GM23338 (cell line): Measurements from ENCODE around the gene SLC29A2. TPM values are rescaled to one million over a fixed set of nuclear protein-coding genes. Genes with fewer than 3 reads are reported as not detected.

Experiments
- ATAC-seq: fragments of 200-7000 bp; cut with Tn5 transposase; 3 replicates; pipeline ENCODE4 v1.9.1; 2020
- DNase-seq: peaks from one replicate; pipeline ENCODE4 v3.0.0-alpha.2; 2015; ENCODE audit warnings: low spot score
- H2AFZ ChIP-seq: fragments of 200-600 bp; sonication (generic); 2 replicates; pipeline ENCODE4 v1.8.0; 2016; ENCODE audit warnings: antibody characterized with exemption, mild to moderate bottlenecking, moderate library complexity
- H3F3A ChIP-seq: fragments of 200-600 bp; sonication (generic); replicated peaks from 2 replicates; pipeline ENCODE4 v1.8.0; 2017; ENCODE audit warnings: antibody characterized with exemption, mixed run types, low read depth
- H3K27ac ChIP-seq: fragments of 200-600 bp; sonication (generic); 2 replicates; pipeline ENCODE4 v1.6.1; 2016; ENCODE audit warnings: low read depth
- H3K27me3 ChIP-seq: fragments of 200-600 bp; sonication (generic); 2 replicates; pipeline ENCODE4 v1.8.0; 2016; ENCODE audit warnings: mild to moderate bottlenecking, mixed run types, moderate library complexity; ENCODE audit not compliant: insufficient read depth
- H3K36me3 ChIP-seq: fragments of 200-600 bp; sonication (generic); 2 replicates; pipeline ENCODE4 v1.8.0; 2016; ENCODE audit warnings: mild to moderate bottlenecking; ENCODE audit not compliant: insufficient read depth
- H3K4me1 ChIP-seq: fragments of 200-600 bp; sonication (generic); 2 replicates; pipeline ENCODE4 v1.8.0; 2016; ENCODE audit warnings: mild to moderate bottlenecking, moderate library complexity; ENCODE audit not compliant: insufficient read depth
- H3K4me2 ChIP-seq: fragments of 200-600 bp; sonication (generic); 2 replicates; pipeline ENCODE4 v1.7.1; 2017; ENCODE audit warnings: mixed run types
- H3K4me3 ChIP-seq: fragments of 200-600 bp; sonication (generic); 2 replicates; pipeline ENCODE4 v1.6.1; 2016; ENCODE audit warnings: mixed run types
- H3K79me2 ChIP-seq: fragments of 200-600 bp; sonication (generic); replicated peaks from 2 replicates; pipeline ENCODE4 v1.8.0; 2017; ENCODE audit warnings: mild to moderate bottlenecking; ENCODE audit not compliant: insufficient read depth
- H3K9me2 ChIP-seq: fragments of 200-600 bp; sonication (generic); 2 replicates; pipeline ENCODE4 v1.8.0; 2017; ENCODE audit not compliant: insufficient read depth
- H4K20me1 ChIP-seq: fragments of 200-600 bp; sonication (generic); replicated peaks from 2 replicates; pipeline ENCODE4 v1.8.0; 2017; ENCODE audit warnings: mild to moderate bottlenecking; ENCODE audit not compliant: insufficient read depth
- H3K27ac Mint-ChIP-seq: 2 replicates; pipeline ENCODE4 v1.8.0; 2020; ENCODE audit warnings: inconsistent platforms, mild to moderate bottlenecking, moderate library complexity, mixed read lengths
- H3K27me3 Mint-ChIP-seq: 3 replicates; pipeline ENCODE4 v1.8.0; 2022; ENCODE audit warnings: low read depth, mild to moderate bottlenecking, moderate library complexity, mixed read lengths, inconsistent platforms; ENCODE audit not compliant: insufficient read depth, poor library complexity
- H3K36me3 Mint-ChIP-seq: 3 replicates; pipeline ENCODE4 v1.8.0; 2021; ENCODE audit warnings: low read depth, mild to moderate bottlenecking, inconsistent platforms, moderate library complexity, mixed read lengths
- H3K4me1 Mint-ChIP-seq: 3 replicates; pipeline ENCODE4 v1.8.0; 2020; ENCODE audit warnings: mild to moderate bottlenecking, inconsistent platforms, mixed read lengths
- H3K4me3 Mint-ChIP-seq: 3 replicates; pipeline ENCODE4 v1.8.0; 2021; ENCODE audit warnings: moderate library complexity, mild to moderate bottlenecking, inconsistent platforms, mixed read lengths
- H3K9me3 Mint-ChIP-seq: 3 replicates; pipeline ENCODE4 v1.8.0; 2020; ENCODE audit warnings: moderate library complexity, mild to moderate bottlenecking, inconsistent platforms, mixed read lengths
- CREB1 ChIP-seq: fragments of 250-450 bp; sonication (Bioruptor Pico); IDR thresholded peaks from 2 replicates; pipeline ENCODE4 v1.5.0; 2020; ENCODE audit warnings: low read depth, mild to moderate bottlenecking, moderate library complexity
- CTCF ChIP-seq, 2 experiments: fragments of 200-600 bp in 1 of 2; sonication (generic) in 1 of 2; conservative IDR thresholded peaks; 2 replicates each; pipeline versions ENCODE4 v1.5.1 to v1.6.1; 2016 to 2017; ENCODE audit warnings: antibody characterized with exemption in 2 of 2, low read depth in 2 of 2, mild to moderate bottlenecking in 2 of 2, moderate library complexity in 1 of 2
- EZH2 ChIP-seq: fragments of 200-600 bp; sonication (generic); IDR thresholded peaks from one replicate; pipeline ENCODE4 v1.8.0; 2017; ENCODE audit warnings: antibody characterized with exemption, mild to moderate bottlenecking, low read depth; ENCODE audit not compliant: unreplicated experiment
- EZH2phosphoT487 ChIP-seq: fragments of 200-600 bp; sonication (generic); IDR thresholded peaks from one replicate; pipeline ENCODE4 v1.8.1; 2018; ENCODE audit warnings: antibody characterized with exemption; ENCODE audit not compliant: unreplicated experiment
- JUNB ChIP-seq: IDR thresholded peaks from one replicate; pipeline ENCODE4 v1.6.1; 2016; ENCODE audit warnings: antibody characterized with exemption; ENCODE audit not compliant: unreplicated experiment
- NANOG ChIP-seq: IDR thresholded peaks from 2 replicates; pipeline ENCODE4 v1.6.1; 2016; ENCODE audit warnings: antibody characterized with exemption, borderline replicate concordance
- POLR2AphosphoS5 ChIP-seq: IDR thresholded peaks from 2 replicates; pipeline ENCODE4 v1.6.1; 2016; ENCODE audit warnings: antibody characterized with exemption, low read depth
- REST ChIP-seq: IDR thresholded peaks from one replicate; pipeline ENCODE4 v1.6.1; 2018; ENCODE audit warnings: antibody characterized with exemption; ENCODE audit not compliant: unreplicated experiment
- STAT1 ChIP-seq: IDR thresholded peaks from one replicate; pipeline ENCODE4 v1.6.1; 2016; ENCODE audit warnings: antibody characterized with exemption; ENCODE audit not compliant: unreplicated experiment
- ZNF114 ChIP-seq: fragments of 250-450 bp; sonication (Bioruptor Pico); IDR thresholded peaks from 2 replicates; pipeline ENCODE4 v1.5.0; 2020; ENCODE audit warnings: mild to moderate bottlenecking, moderate library complexity
- ZNF331 ChIP-seq: fragments of 250-450 bp; sonication (Bioruptor Pico); IDR thresholded peaks from 2 replicates; pipeline ENCODE4 v1.5.0; 2020; ENCODE audit warnings: low read depth, mild to moderate bottlenecking, moderate library complexity
- polyA plus RNA-seq: library from polyadenylated mRNA; unstranded; fragments of >200 nt; fragmentation: Nextera tagmentation; extraction: Ambion mirVana; gene quantifications from 2 replicates; pipeline ENCODE4 v1.2.1, GENCODE V29; 2016
- total RNA-seq: library from RNA; depleted of rRNA; stranded (reverse); fragments of >200 nt; shearing (Covaris generic); gene quantifications from 2 replicates; pipeline ENCODE4 v1.2.3, GENCODE V29; 2014
- TF ChIP-seq, protein P1 (sequence below): fragments of 250-450 bp; sonication (Bioruptor Pico); IDR thresholded peaks from 2 replicates; pipeline ENCODE4 v1.5.0; 2020; ENCODE audit warnings: mild to moderate bottlenecking, moderate library complexity
- TF ChIP-seq, protein P2 (sequence below): IDR thresholded peaks from 2 replicates; pipeline ENCODE4 v1.6.1; 2016; ENCODE audit warnings: antibody characterized with exemption

SLC29A2 gene
- total and polyA plus RNA-seq, 2 experiments from 2014 or later: 26.0 to 31.1 TPM

DNA sequence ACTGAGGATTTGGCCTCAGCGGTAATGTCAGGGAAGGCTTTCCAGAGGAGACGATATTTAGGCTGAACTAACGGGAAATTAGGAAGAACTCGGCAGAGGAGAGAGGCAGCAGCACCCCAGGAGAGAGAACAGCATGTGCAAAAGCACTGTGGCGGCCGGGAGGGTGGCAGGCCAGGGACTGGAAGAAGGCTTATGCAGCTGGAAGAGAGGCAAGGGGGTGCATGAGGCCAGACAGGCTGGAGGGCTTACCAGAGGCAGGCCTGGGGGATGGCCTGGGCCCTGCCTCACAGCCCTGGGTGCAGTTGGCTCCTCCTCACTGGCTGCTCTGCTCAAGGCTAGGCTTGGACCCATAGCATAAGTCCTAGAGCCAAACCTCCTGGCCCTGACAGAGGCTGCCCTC lies 41.6 kb upstream of the SLC29A2 start:
- Mint-ChIP-seq H3K9me3 (no peaks in the 10 kb centered on the region), H3K27ac (no peak overlapping the region), H3K36me3 (peaks cover 2% of the 10 kb centered on the region; the same call in 1 of the 3 replicates), H3K4me3 (peak overlapping the region; percentile 16; the same call in 1 of the 3 replicates), H3K27me3 (peaks cover 11% of the 10 kb centered on the region), H3K4me1 (peaks cover 57% of the 10 kb centered on the region)
- Histone ChIP-seq H3K9me2 (no peaks in the 10 kb centered on the region), H4K20me1 (no peaks in the 10 kb centered on the region), H3F3A (peaks cover 33% of the 10 kb centered on the region), H3K4me3 (no peak overlapping the region; the same call in 1 of the 2 replicates), H3K4me1 (peaks cover 50% of the 10 kb centered on the region), H3K79me2 (peaks cover 9% of the 10 kb centered on the region; the same call in 1 of the 2 replicates), H3K36me3 (no peaks in the 10 kb centered on the region), H3K27ac (peak overlapping the region; percentile 98), H2AFZ (no peak overlapping the region), H3K4me2 (peak overlapping the region; percentile 67; the same call in 1 of the 2 replicates), H3K27me3 (no peaks in the 10 kb centered on the region)
- TF ChIP-seq NANOG (no peak), REST (no peak), ZNF114 (CRISPR knock-in tag) (no peak), EZH2phosphoT487 (no peak), CREB1 (CRISPR knock-in tag) (no peak), JUNB (no peak), POLR2AphosphoS5 (no peak), EZH2 (no peak), ZNF331 (CRISPR knock-in tag) (no peak), STAT1 (no peak), CTCF (conservative IDR thresholded peaks at IDR 0.05; ENCODE audit: low read depth in 2 of 2) (no peak)
- TF ChIP-seq, protein P1, sequence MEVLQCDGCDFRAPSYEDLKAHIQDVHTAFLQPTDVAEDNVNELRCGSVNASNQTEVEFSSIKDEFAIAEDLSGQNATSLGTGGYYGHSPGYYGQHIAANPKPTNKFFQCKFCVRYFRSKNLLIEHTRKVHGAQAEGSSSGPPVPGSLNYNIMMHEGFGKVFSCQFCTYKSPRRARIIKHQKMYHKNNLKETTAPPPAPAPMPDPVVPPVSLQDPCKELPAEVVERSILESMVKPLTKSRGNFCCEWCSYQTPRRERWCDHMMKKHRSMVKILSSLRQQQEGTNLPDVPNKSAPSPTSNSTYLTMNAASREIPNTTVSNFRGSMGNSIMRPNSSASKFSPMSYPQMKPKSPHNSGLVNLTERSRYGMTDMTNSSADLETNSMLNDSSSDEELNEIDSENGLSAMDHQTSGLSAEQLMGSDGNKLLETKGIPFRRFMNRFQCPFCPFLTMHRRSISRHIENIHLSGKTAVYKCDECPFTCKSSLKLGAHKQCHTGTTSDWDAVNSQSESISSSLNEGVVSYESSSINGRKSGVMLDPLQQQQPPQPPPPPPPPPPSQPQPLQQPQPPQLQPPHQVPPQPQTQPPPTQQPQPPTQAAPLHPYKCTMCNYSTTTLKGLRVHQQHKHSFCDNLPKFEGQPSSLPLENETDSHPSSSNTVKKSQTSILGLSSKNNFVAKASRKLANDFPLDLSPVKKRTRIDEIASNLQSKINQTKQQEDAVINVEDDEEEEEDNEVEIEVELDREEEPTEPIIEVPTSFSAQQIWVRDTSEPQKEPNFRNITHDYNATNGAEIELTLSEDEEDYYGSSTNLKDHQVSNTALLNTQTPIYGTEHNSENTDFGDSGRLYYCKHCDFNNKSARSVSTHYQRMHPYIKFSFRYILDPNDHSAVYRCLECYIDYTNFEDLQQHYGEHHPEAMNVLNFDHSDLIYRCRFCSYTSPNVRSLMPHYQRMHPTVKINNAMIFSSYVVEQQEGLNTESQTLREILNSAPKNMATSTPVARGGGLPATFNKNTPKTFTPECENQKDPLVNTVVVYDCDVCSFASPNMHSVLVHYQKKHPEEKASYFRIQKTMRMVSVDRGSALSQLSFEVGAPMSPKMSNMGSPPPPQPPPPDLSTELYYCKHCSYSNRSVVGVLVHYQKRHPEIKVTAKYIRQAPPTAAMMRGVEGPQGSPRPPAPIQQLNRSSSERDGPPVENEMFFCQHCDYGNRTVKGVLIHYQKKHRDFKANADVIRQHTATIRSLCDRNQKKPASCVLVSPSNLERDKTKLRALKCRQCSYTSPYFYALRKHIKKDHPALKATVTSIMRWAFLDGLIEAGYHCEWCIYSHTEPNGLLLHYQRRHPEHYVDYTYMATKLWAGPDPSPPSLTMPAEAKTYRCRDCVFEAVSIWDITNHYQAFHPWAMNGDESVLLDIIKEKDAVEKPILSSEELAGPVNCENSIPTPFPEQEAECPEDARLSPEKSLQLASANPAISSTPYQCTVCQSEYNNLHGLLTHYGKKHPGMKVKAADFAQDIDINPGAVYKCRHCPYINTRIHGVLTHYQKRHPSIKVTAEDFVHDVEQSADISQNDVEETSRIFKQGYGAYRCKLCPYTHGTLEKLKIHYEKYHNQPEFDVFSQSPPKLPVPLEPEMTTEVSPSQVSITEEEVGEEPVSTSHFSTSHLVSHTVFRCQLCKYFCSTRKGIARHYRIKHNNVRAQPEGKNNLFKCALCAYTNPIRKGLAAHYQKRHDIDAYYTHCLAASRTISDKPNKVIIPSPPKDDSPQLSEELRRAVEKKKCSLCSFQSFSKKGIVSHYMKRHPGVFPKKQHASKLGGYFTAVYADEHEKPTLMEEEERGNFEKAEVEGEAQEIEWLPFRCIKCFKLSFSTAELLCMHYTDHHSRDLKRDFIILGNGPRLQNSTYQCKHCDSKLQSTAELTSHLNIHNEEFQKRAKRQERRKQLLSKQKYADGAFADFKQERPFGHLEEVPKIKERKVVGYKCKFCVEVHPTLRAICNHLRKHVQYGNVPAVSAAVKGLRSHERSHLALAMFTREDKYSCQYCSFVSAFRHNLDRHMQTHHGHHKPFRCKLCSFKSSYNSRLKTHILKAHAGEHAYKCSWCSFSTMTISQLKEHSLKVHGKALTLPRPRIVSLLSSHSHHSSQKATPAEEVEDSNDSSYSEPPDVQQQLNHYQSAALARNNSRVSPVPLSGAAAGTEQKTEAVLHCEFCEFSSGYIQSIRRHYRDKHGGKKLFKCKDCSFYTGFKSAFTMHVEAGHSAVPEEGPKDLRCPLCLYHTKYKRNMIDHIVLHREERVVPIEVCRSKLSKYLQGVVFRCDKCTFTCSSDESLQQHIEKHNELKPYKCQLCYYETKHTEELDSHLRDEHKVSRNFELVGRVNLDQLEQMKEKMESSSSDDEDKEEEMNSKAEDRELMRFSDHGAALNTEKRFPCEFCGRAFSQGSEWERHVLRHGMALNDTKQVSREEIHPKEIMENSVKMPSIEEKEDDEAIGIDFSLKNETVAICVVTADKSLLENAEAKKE (CRISPR knock-in tag): no peak
- TF ChIP-seq, protein P2, sequence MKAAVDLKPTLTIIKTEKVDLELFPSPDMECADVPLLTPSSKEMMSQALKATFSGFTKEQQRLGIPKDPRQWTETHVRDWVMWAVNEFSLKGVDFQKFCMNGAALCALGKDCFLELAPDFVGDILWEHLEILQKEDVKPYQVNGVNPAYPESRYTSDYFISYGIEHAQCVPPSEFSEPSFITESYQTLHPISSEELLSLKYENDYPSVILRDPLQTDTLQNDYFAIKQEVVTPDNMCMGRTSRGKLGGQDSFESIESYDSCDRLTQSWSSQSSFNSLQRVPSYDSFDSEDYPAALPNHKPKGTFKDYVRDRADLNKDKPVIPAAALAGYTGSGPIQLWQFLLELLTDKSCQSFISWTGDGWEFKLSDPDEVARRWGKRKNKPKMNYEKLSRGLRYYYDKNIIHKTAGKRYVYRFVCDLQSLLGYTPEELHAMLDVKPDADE: no peak
- no peak for DNase-seq
- ATAC-seq: no peak
